Nephron (organoid): ENCODE results near the gene SPARC.

Experiments used
- H3K27ac Mint-ChIP-seq, 3 experiments: 2 replicates each; pipeline ENCODE4 v1.8.0; 2020; ENCODE audit warnings: mixed read lengths in 3 of 3, mild to moderate bottlenecking in 2 of 3, moderate library complexity in 1 of 3
- H3K27me3 Mint-ChIP-seq: 2 replicates; pipeline ENCODE4 v1.8.0; 2021; ENCODE audit warnings: low read depth, mild to moderate bottlenecking, moderate library complexity, mixed read lengths
- H3K36me3 Mint-ChIP-seq: 2 replicates; pipeline ENCODE4 v1.8.0; 2020; ENCODE audit warnings: low read depth, mixed read lengths
- H3K4me1 Mint-ChIP-seq: 2 replicates; pipeline ENCODE4 v1.8.0; 2020; ENCODE audit warnings: mixed read lengths
- H3K4me3 Mint-ChIP-seq, 3 experiments: 2 replicates each; pipeline ENCODE4 v1.8.0; 2020; ENCODE audit warnings: mild to moderate bottlenecking in 3 of 3, mixed read lengths in 3 of 3, moderate library complexity in 2 of 3
- H3K9me3 Mint-ChIP-seq: 2 replicates; pipeline ENCODE4 v1.8.0; 2020; ENCODE audit warnings: mixed read lengths
- CTCF ChIP-seq, 3 experiments: fragments of 200-600 bp; sonication (generic); IDR thresholded peaks; one replicate each; pipeline ENCODE4 v1.5.0; 2021; ENCODE audit warnings: antibody characterized with exemption in 3 of 3; ENCODE audit not compliant: unreplicated experiment in 3 of 3

The SPARC gene

GRCh38 chr5:151628112-151628823 is 58.4 kb downstream of the SPARC start:
- Mint-ChIP-seq H3K27me3 (peaks cover 5% of the 10 kb centered on the region), H3K4me3 (no peak overlapping the region), H3K36me3 (no peaks in the 10 kb centered on the region), H3K9me3 (no peaks in the 10 kb centered on the region), H3K27ac (no peak overlapping the region), H3K4me1 (peaks cover 6% of the 10 kb centered on the region)
- TF ChIP-seq CTCF (IDR thresholded peaks at IDR 0.05; ENCODE audit: unreplicated experiment in 3 of 3) = no peak

GRCh38 chr5:151627650-151628049 is 59.1 kb downstream of the SPARC start:
- TF ChIP-seq CTCF (IDR thresholded peaks at IDR 0.05; ENCODE audit: unreplicated experiment in 3 of 3) = no peak
- Mint-ChIP-seq H3K4me3 (no peak overlapping the region), H3K27ac (no peak overlapping the region), H3K9me3 (no peaks in the 10 kb centered on the region), H3K27me3 (peaks cover 5% of the 10 kb centered on the region), H3K36me3 (no peaks in the 10 kb centered on the region), H3K4me1 (peaks cover 6% of the 10 kb centered on the region)

GRCh38 chr5:151625285-151625684 is 61.4 kb downstream of the SPARC start:
- H3K4me1 Mint-ChIP-seq = peaks cover 14% of the 10 kb centered on the region
- H3K4me3 Mint-ChIP-seq = no peak overlapping the region
- peaks cover 15% of the 10 kb centered on the region for H3K27me3 Mint-ChIP-seq
- no peaks in the 10 kb centered on the region for H3K9me3 Mint-ChIP-seq
- H3K27ac Mint-ChIP-seq = no peak overlapping the region
- no peak for TF ChIP-seq CTCF (IDR thresholded peaks at IDR 0.05; ENCODE audit: unreplicated experiment in 3 of 3)
- H3K36me3 Mint-ChIP-seq = no peaks in the 10 kb centered on the region

GRCh38 chr5:151624476-151624875 is 62.2 kb downstream of the SPARC start:
- H3K27me3 Mint-ChIP-seq = peaks cover 12% of the 10 kb centered on the region
- TF ChIP-seq CTCF (IDR thresholded peaks at IDR 0.05; ENCODE audit: unreplicated experiment in 3 of 3) = no peak
- H3K4me3 Mint-ChIP-seq = no peak overlapping the region
- peaks cover 14% of the 10 kb centered on the region for H3K4me1 Mint-ChIP-seq
- no peaks in the 10 kb centered on the region for H3K9me3 Mint-ChIP-seq
- peak overlapping the region in 1 of 3 experiments; percentile 23 for H3K27ac Mint-ChIP-seq
- H3K36me3 Mint-ChIP-seq = no peaks in the 10 kb centered on the region

GRCh38 chr5:151622367-151623088 is 64.2 kb downstream of the SPARC start:
- no peak for TF ChIP-seq CTCF (IDR thresholded peaks at IDR 0.05; ENCODE audit: unreplicated experiment in 3 of 3)
- Mint-ChIP-seq H3K4me3 (no peak overlapping the region), H3K9me3 (no peaks in the 10 kb centered on the region), H3K36me3 (no peaks in the 10 kb centered on the region), H3K4me1 (peaks cover 14% of the 10 kb centered on the region), H3K27ac (no peak overlapping the region), H3K27me3 (peaks cover 12% of the 10 kb centered on the region)
